Aorta (tissue), 5 donors: ENCODE results near the gene RABGAP1L. TPM values are rescaled to one million over a fixed set of nuclear protein-coding genes. Genes with fewer than 3 reads are reported as not detected.
"Not testable (repeated sequence)": the region's sequence is repeated elsewhere in the genome, so short reads cannot be mapped to it uniquely, and the experiment has no call there.

Source experiments
- ATAC-seq: fragments of 200-7000 bp; cut with Tn5 transposase; one replicate; pipeline ENCODE4 v1.9.1; 2022; ENCODE audit warnings: moderate library complexity; ENCODE audit not compliant: low FRiP score
- DNase-seq, 2 donors: peaks; one replicate each; pipeline ENCODE4 v3.0.0-alpha.2; 2020
- H3K27ac ChIP-seq, 2 donors: one replicate each; pipeline ENCODE4 v1.5.1; 2013; ENCODE audit warnings: low read length in 2 of 2, mild to moderate bottlenecking in 2 of 2, moderate library complexity in 2 of 2, control low read depth in 1 of 2, inconsistent platforms in 1 of 2, low read depth in 1 of 2
- H3K27me3 ChIP-seq, 2 donors: one replicate each; pipeline ENCODE4 v1.6.1; 2013; ENCODE audit warnings: control low read depth in 1 of 2, low read length in 1 of 2, mild to moderate bottlenecking in 1 of 2, moderate library complexity in 1 of 2; ENCODE audit not compliant: insufficient read depth in 2 of 2, control insufficient read depth in 1 of 2
- H3K36me3 ChIP-seq, 2 donors: one replicate each; pipeline ENCODE4 v1.6.1; 2013; ENCODE audit warnings: control low read depth in 1 of 2, low read length in 1 of 2, mild to moderate bottlenecking in 1 of 2; ENCODE audit not compliant: insufficient read depth in 2 of 2, control insufficient read depth in 1 of 2
- H3K4me1 ChIP-seq, 2 donors: one replicate each; pipeline ENCODE4 v1.6.1; 2013; ENCODE audit warnings: low read length in 2 of 2, control low read depth in 1 of 2, mild to moderate bottlenecking in 1 of 2, moderate library complexity in 1 of 2; ENCODE audit not compliant: insufficient read depth in 2 of 2, control insufficient read depth in 1 of 2
- H3K4me3 ChIP-seq, 2 donors: one replicate each; pipeline ENCODE4 v1.5.1; 2013; ENCODE audit warnings: low read length in 2 of 2, control low read depth in 1 of 2, mild to moderate bottlenecking in 1 of 2
- H3K9me3 ChIP-seq: one replicate; pipeline ENCODE4 v1.6.1; 2013; ENCODE audit warnings: mild to moderate bottlenecking, low read length; ENCODE audit not compliant: control insufficient read depth
- WGBS, 2 donors: extraction: QIAGEN DNeasy Blood & Tissue Kit; methylation state at CpG; one replicate each; pipeline ENCODE4 v1.1.7; 2013; 5-methylcytosine and 5-hydroxymethylcytosine counted together
- intact Hi-C, 2 donors: fragments of 100-400 bp; cut with DNase I; formaldehyde crosslinking; loops; one replicate each; pipeline versions ENCODE4 v1.14.2 to v1.15.0; 2022
- polyA plus RNA-seq, 2 donors: library from polyadenylated mRNA; stranded (reverse); fragments of 200-250 nt; gene quantifications; one replicate each; pipeline ENCODE4 v1.2.3, GENCODE V29; 2013
- total RNA-seq, 2 donors: library from RNA; stranded (reverse); fragmentation: NEBNext Ultra II Directional; extraction: Animal tissue kit (Norgen Biotek cat#: 25700); gene quantifications; one replicate each; pipeline ENCODE4 v1.2.1, GENCODE V29; 2021
- donor health status: healthy with polysubstance abuse.
- donor health status: Bipolar disorder and iron deficiency.
- donor health status: DM: no; HTN: no; CAD: no.
- donor health status: DM: no; HTN: no; CAD: no.
- donor health status: DM: yes; HTN: yes; CAD: no.

RABGAP1L gene
- total and polyA plus RNA-seq, 4 donors: 14.8 to 56.4 (median 38.4) TPM

DNA sequence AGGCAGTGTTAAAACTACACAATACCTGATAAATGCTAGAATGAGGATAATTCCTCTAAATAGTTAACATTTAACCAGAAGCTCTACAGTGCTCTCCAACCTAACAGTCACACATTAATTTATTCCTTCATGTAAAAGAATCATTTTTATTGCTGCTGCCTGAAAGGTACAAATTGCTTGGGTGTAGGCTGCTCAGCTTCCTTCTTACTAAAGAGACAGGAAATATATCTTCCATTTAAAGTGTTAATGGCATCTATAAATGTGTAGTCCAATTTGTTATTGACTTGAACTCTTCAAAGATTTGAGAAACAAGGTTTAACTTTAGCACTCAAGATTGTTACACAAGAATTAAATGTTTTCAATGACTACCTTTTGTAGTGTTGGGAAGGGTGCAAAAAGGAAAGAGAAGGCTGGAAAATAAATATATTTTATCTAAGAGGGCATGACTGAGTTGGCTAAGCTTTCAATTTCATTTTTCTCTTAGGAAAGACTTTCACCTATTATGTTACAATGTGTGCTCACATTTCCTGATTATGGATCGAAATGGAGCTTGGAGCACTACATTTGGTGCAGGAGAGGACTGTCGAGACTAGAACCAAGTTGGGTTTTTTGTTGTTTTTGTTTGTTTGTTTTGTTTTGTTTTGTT is 734.9 kb downstream of the RABGAP1L start:
- ATAC-seq: no peak
- WGBS, 2 donors: 87 to 95% methylated on average over 2 of the region's 2 CpGs
- H3K36me3 ChIP-seq: peaks cover 0 to 2% of the 10 kb centered on the region in 2 donors
- no peaks in the 10 kb centered on the region for H3K27me3 ChIP-seq
- H3K4me3 ChIP-seq: no peak overlapping the region
- no peaks in the 10 kb centered on the region for H3K9me3 ChIP-seq
- H3K4me1 ChIP-seq: no peaks in the 10 kb centered on the region
- H3K27ac ChIP-seq: no peak overlapping the region
- intact Hi-C loops: no loop called here
- DNase-seq: no peak

DNA sequence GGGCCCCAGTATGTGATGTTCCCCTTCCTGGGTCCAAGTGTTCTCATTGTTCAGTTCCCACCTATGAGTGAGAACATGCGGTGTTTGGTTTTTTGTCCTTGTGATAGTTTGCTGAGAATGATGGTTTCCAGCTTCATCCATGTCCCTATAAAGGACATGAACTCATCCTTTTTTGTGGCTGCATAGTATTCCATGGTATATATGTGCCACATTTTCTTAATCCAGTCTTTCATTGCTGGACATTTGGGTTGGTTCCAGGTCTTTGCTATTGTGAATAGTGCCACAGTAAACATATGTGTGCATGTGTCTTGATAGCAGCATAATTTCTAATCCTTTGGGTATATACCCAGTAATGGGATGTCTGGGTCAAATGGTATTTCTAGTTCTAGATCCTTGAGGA is 736.3 kb downstream of the RABGAP1L start:
- DNase-seq, H3K27me3 ChIP-seq, ATAC-seq, H3K4me3 ChIP-seq, H3K27ac ChIP-seq, intact Hi-C loops, H3K9me3 ChIP-seq, H3K4me1 ChIP-seq, H3K36me3 ChIP-seq: not testable (repeated sequence)
- 94% methylated on average over 1 of the region's 1 CpG; no CpG with 5 or more reads in 1 of the 2 donors for WGBS, 2 donors

GRCh38 chr1:174898102-174898797 is 738.9 kb downstream of the RABGAP1L start:
- H3K27ac ChIP-seq: no peak overlapping the region
- H3K4me3 ChIP-seq: no peak overlapping the region
- ATAC-seq: no peak
- H3K36me3 ChIP-seq: no peaks in the 10 kb centered on the region
- no peaks in the 10 kb centered on the region for H3K4me1 ChIP-seq
- WGBS, 2 donors: 82 to 87% methylated on average over 3 of the region's 3 CpGs
- intact Hi-C loops: no loop called here
- no peak for DNase-seq
- H3K9me3 ChIP-seq: no peaks in the 10 kb centered on the region
- H3K27me3 ChIP-seq: no peaks in the 10 kb centered on the region

- Histone ChIP-seq H3K27me3 (no peaks in the 10 kb centered on the region), H3K4me1 (no peaks in the 10 kb centered on the region), H3K36me3 (no peaks in the 10 kb centered on the region), H3K4me3 (no peak overlapping the region), H3K27ac (no peak overlapping the region), H3K9me3 (no peaks in the 10 kb centered on the region)
- intact Hi-C loops: no loop called here
- no peak for DNase-seq
- WGBS, 2 donors: 79 to 85% methylated on average over 3 of the region's 3 CpGs
- no peak for ATAC-seq
Measured at GRCh38 chr1:174900317-174900716, 741.0 kb downstream of the RABGAP1L start.

- H3K27me3 ChIP-seq: no peaks in the 10 kb centered on the region
- H3K4me1 ChIP-seq: no peaks in the 10 kb centered on the region
- H3K4me3 ChIP-seq: no peak overlapping the region
- peaks cover 1% of the 10 kb centered on the region for H3K9me3 ChIP-seq
- DNase-seq: no peak
- no peaks in the 10 kb centered on the region for H3K36me3 ChIP-seq
- H3K27ac ChIP-seq: no peak overlapping the region
- intact Hi-C loops: no loop called here
- 76 to 83% methylated on average over 4 of the region's 4 CpGs for WGBS, 2 donors
- no peak for ATAC-seq
Measured at GRCh38 chr1:174902531-174903099, 743.3 kb downstream of the RABGAP1L start.

DNA sequence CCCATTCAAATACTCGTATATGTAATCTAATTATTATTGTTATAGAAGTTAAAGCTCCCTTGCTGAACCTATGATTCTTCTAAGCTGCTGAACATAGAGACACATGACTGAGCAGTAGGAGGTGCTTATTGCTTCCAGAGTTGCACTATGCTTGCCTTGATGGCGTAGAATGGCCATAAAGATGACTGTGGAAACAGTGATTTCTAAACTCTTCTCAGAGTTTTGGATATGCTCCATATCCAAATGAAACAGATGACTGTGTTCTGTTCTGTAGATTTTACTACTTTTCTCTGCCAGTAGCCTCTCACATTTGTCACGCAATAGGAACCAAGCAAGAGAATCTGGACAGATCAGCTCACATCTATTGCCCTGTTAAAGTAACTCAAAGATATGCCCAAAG is 752.3 kb downstream of the RABGAP1L start:
- ATAC-seq: no peak
- H3K4me1 ChIP-seq: peaks cover 0 to under 1% of the 10 kb centered on the region in 2 donors
- H3K36me3 ChIP-seq: no peaks in the 10 kb centered on the region
- no peak overlapping the region for H3K4me3 ChIP-seq
- no peaks in the 10 kb centered on the region for H3K9me3 ChIP-seq
- intact Hi-C loops: no loop called here
- no peak for DNase-seq
- WGBS, 2 donors: 93 to 95% methylated on average over 3 of the region's 3 CpGs
- H3K27me3 ChIP-seq: no peaks in the 10 kb centered on the region
- H3K27ac ChIP-seq: no peak overlapping the region

DNA sequence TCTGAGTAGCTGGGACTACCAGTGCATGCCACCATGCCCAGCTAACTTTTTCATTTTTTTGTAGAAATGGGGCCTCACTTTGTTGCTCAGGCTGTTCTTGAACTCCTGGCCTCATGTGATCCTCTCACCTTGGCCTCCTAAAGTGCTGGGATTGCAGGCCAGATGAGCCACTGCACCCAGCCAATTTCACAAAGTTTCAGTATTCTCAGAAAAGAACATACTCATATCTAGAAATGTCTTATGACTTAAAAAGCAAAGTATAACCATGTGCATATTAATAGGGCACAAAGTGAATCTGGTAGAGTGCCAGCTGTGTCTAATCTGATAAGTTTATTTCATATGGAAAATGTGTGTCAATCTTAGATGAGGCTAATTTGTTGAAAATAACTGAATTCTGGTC is 752.9 kb downstream of the RABGAP1L start:
- intact Hi-C loops: no loop called here
- Histone ChIP-seq H3K27me3 (no peaks in the 10 kb centered on the region), H3K4me1 (peaks cover 0 to 2% of the 10 kb centered on the region in 2 donors), H3K4me3 (no peak overlapping the region), H3K27ac (no peak overlapping the region), H3K9me3 (no peaks in the 10 kb centered on the region), H3K36me3 (no peaks in the 10 kb centered on the region)
- ATAC-seq (no peak), DNase-seq (no peak)

DNA sequence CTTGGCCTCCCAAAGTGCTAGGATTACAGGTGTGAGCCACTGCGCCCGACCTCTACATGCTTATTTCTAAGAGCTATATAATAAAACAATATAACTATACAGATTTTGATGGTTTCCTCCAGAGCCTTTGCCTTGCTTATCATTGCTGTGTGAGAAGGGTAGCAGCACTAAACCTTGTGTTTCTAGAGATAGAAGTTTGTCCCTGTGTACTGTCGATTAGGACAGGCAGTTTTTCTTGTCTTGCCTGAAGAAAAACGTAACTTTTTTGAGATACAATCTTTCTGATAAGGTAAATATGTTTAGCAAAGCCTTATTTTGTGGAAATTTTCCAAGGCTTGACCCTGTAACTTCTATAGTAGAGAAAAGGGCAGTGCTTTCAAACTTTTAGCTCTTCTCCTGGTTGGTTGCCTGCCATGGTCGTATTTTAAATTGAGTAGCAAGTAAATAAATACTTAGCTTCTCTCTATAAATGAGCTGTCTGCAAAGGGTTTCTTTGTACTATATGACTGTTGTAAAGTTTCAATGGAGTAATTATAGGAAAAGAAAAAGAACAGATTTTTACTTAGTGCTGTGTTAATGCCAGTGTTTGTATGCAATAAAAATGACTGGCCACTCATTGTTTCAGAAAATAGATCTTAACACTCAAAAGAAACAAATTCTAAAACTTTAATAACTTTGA is 754.0 kb downstream of the RABGAP1L start:
- Histone ChIP-seq H3K9me3 (no peaks in the 10 kb centered on the region), H3K27me3 (no peaks in the 10 kb centered on the region), H3K4me1 (peaks cover 0 to 2% of the 10 kb centered on the region in 2 donors), H3K4me3 (no peak overlapping the region), H3K27ac (no peak overlapping the region), H3K36me3 (no peaks in the 10 kb centered on the region)
- 57 to 60% methylated on average over 5 of the region's 5 CpGs for WGBS, 2 donors
- no peak for ATAC-seq
- intact Hi-C loops: no loop called here
- no peak for DNase-seq
